Esophagus muscularis mucosa (tissue), 4 donors: Measurements from ENCODE around the gene EFCAB8. TPM values are rescaled to one million over a fixed set of nuclear protein-coding genes. Genes with fewer than 3 reads are reported as not detected.

Experiments
- DNase-seq: peaks from one replicate; pipeline ENCODE4 v3.0.0-alpha.2; 2017; ENCODE audit errors: extremely low spot score
- H3K27ac ChIP-seq, 4 donors: fragments of 200-600 bp; sonication (generic); replicated peaks in 1 of 4; 1 replicate in 3 of 4; 2 replicates in 1 of 4; pipeline ENCODE4 v1.5.1; 2016 to 2019; ENCODE audit warnings: mild to moderate bottlenecking in 1 of 4
- H3K27me3 ChIP-seq, 4 donors: fragments of 200-600 bp; sonication (generic); one replicate each; pipeline versions ENCODE4 v1.5.1 to v1.6.0; 2016 to 2019
- H3K36me3 ChIP-seq, 4 donors: fragments of 200-600 bp; sonication (generic); one replicate each; pipeline ENCODE4 v1.5.1; 2016 to 2019
- H3K4me1 ChIP-seq, 4 donors: fragments of 200-600 bp; sonication (generic); one replicate each; pipeline ENCODE4 v1.5.1; 2016 to 2019
- H3K4me3 ChIP-seq, 4 donors: fragments of 200-600 bp; sonication (generic); 1 replicate in 2 of 4; 2 replicates in 2 of 4; pipeline ENCODE4 v1.5.1; 2016 to 2019; ENCODE audit warnings: mild to moderate bottlenecking in 4 of 4, moderate library complexity in 1 of 4
- H3K9me3 ChIP-seq, 4 donors: fragments of 200-600 bp; sonication (generic); 1 replicate in 3 of 4; 2 replicates in 1 of 4; pipeline ENCODE4 v1.5.1; 2016 to 2019
- EP300 ChIP-seq: sonication (generic); formaldehyde crosslinking; IDR thresholded peaks from one replicate; pipeline ENCODE4 v1.6.1; 2017; ENCODE audit warnings: antibody characterized with exemption
- POLR2A ChIP-seq: fragments of 450-650 bp; IDR thresholded peaks from one replicate; pipeline ENCODE4 v1.6.1; 2017; ENCODE audit warnings: antibody characterized with exemption, moderate library complexity, mild to moderate bottlenecking, low read depth
- POLR2AphosphoS5 ChIP-seq, 2 donors: sonication (generic); formaldehyde crosslinking; IDR thresholded peaks; one replicate each; pipeline ENCODE4 v1.6.1; 2017; ENCODE audit warnings: antibody characterized with exemption in 2 of 2
- WGBS: methylation state at CpG from one replicate; pipeline ENCODE4 v1.1.5; 2018; 5-methylcytosine and 5-hydroxymethylcytosine counted together
- intact Hi-C: fragments of 100-400 bp; cut with DNase I; formaldehyde crosslinking; loops from one replicate; pipeline ENCODE4 v1.15.1; 2023
- total RNA-seq, 4 donors: library from RNA; depleted of rRNA; stranded (reverse); fragments of >200 nt; gene quantifications; one replicate each; pipeline versions ENCODE4 v1.1.0 to v1.2.1, GENCODE V29; 2016
- TF ChIP-seq, protein P1 (sequence below), 3 experiments: fragments of 200-600 bp in 2 of 3; fragments of 450-650 bp in 1 of 3; sonication (generic) in 2 of 3; IDR thresholded peaks; one replicate each; pipeline ENCODE4 v1.5.1; 2017 to 2019; ENCODE audit warnings: antibody characterized with exemption in 3 of 3, mild to moderate bottlenecking in 2 of 3, moderate library complexity in 1 of 3

EFCAB8 gene
- total RNA-seq, 4 donors from 2014 or later = 0.17 to 0.92 TPM; not detected in 2

GRCh38 chr20:32975698-32976674 lies 117.3 kb downstream of the EFCAB8 start:
- Histone ChIP-seq H3K9me3 (no peaks in the 10 kb centered on the region), H3K27me3 (peaks cover 0 to 5% (median 0%) of the 10 kb centered on the region in 4 donors), H3K36me3 (no peaks in the 10 kb centered on the region), H3K4me1 (peaks cover 0 to 4% (median 2%) of the 10 kb centered on the region in 4 donors), H3K27ac (no peak overlapping the region), H3K4me3 (no peak overlapping the region)
- 84% methylated on average over 15 of the region's 15 CpGs for WGBS
- intact Hi-C loops = no loop called here
- DNase-seq = no peak
- TF ChIP-seq EP300 (no peak), POLR2A (no peak), POLR2AphosphoS5 (IDR thresholded peaks at IDR 0.05) (no peak)
- TF ChIP-seq, protein P1, sequence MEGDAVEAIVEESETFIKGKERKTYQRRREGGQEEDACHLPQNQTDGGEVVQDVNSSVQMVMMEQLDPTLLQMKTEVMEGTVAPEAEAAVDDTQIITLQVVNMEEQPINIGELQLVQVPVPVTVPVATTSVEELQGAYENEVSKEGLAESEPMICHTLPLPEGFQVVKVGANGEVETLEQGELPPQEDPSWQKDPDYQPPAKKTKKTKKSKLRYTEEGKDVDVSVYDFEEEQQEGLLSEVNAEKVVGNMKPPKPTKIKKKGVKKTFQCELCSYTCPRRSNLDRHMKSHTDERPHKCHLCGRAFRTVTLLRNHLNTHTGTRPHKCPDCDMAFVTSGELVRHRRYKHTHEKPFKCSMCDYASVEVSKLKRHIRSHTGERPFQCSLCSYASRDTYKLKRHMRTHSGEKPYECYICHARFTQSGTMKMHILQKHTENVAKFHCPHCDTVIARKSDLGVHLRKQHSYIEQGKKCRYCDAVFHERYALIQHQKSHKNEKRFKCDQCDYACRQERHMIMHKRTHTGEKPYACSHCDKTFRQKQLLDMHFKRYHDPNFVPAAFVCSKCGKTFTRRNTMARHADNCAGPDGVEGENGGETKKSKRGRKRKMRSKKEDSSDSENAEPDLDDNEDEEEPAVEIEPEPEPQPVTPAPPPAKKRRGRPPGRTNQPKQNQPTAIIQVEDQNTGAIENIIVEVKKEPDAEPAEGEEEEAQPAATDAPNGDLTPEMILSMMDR (IDR thresholded peaks at IDR 0.05) = no peak

DNA sequence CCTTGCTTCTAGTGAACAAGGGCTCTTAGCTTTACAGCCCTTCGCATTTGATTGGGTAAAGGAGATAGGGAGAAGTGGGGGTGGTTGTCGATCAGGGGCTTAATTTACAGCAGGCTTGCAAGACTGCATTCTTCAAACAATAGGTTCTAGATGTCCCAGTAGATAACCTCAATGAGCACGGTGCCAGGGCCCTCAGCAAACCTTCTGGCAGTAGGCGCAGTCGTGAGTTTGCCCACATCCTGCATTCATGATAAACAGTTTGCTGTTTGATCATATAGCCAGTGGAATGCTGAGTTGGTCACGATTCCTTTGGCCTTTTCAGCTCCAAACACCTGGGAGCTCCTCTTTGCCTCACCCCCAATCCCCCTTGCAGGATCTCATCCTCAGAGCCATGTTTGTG lies 118.0 kb downstream of the EFCAB8 start:
- H3K27me3 ChIP-seq = peaks cover 0 to 5% (median 0%) of the 10 kb centered on the region in 4 donors
- DNase-seq = no peak
- H3K27ac ChIP-seq = no peak overlapping the region
- peaks cover 0 to 4% (median 2%) of the 10 kb centered on the region in 4 donors for H3K4me1 ChIP-seq
- WGBS = 93% methylated on average over 6 of the region's 6 CpGs
- no peak overlapping the region for H3K4me3 ChIP-seq
- intact Hi-C loops = no loop called here
- H3K9me3 ChIP-seq = no peaks in the 10 kb centered on the region
- no peaks in the 10 kb centered on the region for H3K36me3 ChIP-seq
- no peak for TF ChIP-seq EP300
- TF ChIP-seq POLR2A = no peak
- TF ChIP-seq POLR2AphosphoS5 (IDR thresholded peaks at IDR 0.05) = no peak

DNA sequence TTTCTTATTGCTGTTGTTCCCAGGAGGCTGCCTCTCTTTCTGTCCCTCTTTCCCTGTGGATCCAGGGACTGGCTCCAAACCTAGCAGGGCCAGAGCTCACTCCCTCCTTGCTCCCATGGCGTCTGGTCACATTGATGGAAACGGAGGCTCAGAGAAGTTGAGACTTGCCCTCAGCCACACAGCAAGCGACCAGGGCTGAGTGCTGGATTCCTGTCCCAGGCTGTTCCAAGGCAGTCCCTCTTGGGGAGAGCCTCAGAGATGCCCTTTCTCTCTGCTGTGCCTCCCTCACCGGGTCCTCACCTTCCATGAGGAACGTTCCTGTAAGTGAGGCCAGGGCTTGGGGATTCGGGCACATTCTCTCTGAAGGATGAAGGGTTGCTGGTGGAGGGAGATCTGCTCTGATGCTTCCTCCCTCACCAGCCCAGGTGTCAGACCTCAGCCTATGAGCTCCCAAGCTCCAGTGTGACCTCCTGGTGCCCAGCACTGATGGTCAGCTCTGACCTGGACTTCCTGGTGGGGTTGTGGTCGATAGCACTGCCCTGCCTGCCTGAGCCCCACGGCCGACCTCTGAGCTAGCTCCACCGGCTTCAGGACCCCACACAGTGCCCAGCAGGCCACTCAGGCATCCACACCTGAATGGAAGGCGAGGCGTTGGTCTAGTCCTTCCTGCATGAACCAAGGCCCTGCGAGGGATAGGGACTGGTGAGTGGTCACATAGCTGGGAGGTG lies 118.7 kb downstream of the EFCAB8 start:
- DNase-seq = no peak
- H3K36me3 ChIP-seq = no peaks in the 10 kb centered on the region
- WGBS = 87% methylated on average over 12 of the region's 13 CpGs
- intact Hi-C loops = no loop called here
- no peak overlapping the region for H3K4me3 ChIP-seq
- H3K27me3 ChIP-seq = peaks cover 0 to 5% (median 0%) of the 10 kb centered on the region in 4 donors
- H3K4me1 ChIP-seq = peaks cover 0 to 6% (median 3%) of the 10 kb centered on the region in 4 donors
- H3K9me3 ChIP-seq = no peaks in the 10 kb centered on the region
- no peak for TF ChIP-seq POLR2AphosphoS5 (IDR thresholded peaks at IDR 0.05)
- TF ChIP-seq, protein P1 (IDR thresholded peaks at IDR 0.05) = no peak
- TF ChIP-seq POLR2A = no peak
- TF ChIP-seq EP300 = no peak
- no peak overlapping the region for H3K27ac ChIP-seq

- no peak for DNase-seq
- no peak for TF ChIP-seq POLR2A
- no peak for TF ChIP-seq EP300
- TF ChIP-seq POLR2AphosphoS5 (IDR thresholded peaks at IDR 0.05) = no peak
- TF ChIP-seq, protein P1 (IDR thresholded peaks at IDR 0.05) = no peak
- H3K27me3 ChIP-seq = peaks cover 0 to 5% (median 0%) of the 10 kb centered on the region in 4 donors
- H3K27ac ChIP-seq = no peak overlapping the region
- intact Hi-C loops = no loop called here
- no peak overlapping the region for H3K4me3 ChIP-seq
- WGBS = 80% methylated on average over 7 of the region's 7 CpGs
- H3K36me3 ChIP-seq = no peaks in the 10 kb centered on the region
- H3K4me1 ChIP-seq = peaks cover 0 to 11% (median 5%) of the 10 kb centered on the region in 4 donors
- no peaks in the 10 kb centered on the region for H3K9me3 ChIP-seq
These were observed 119.2 kb downstream of the EFCAB8 start for GRCh38 chr20:32978009-32978335.
